A673 (cell line): ENCODE measurements around the gene NCAM2. TPM values are rescaled to one million over a fixed set of nuclear protein-coding genes. Genes with fewer than 3 reads are reported as not detected.

ENCODE experiments used
- BruUV-seq: library from RNA; stranded (reverse); fragments of 400-500 nt; replicated peaks from 2 replicates; lab custom pipeline; 2021; lab: Mats Ljungman, UMichigan
- CTCF ChIA-PET: fragments of 300-600 bp; sonication (Branson Sonifier 250); formaldehyde crosslinking; loops from one replicate; lab custom pipeline; 2022; ENCODE audit warnings: antibody characterized with exemption; lab: Charles Lee
- POLR2A ChIA-PET: fragments of 300-600 bp; sonication (Branson Sonifier 250); formaldehyde crosslinking; loops from one replicate; lab custom pipeline; 2022; ENCODE audit warnings: antibody characterized with exemption; ENCODE audit not compliant: low non-redundant PET; lab: Charles Lee
- DNase-seq: peaks from one replicate; pipeline ENCODE4 v3.0.0-alpha.2; 2015; ENCODE audit warnings: low spot score
- H3K27ac ChIP-seq: fragments of 200-600 bp; sonication (generic); 2 replicates; pipeline ENCODE4 v1.5.1; 2016; ENCODE audit warnings: mixed run types, low read depth, mild to moderate bottlenecking, mixed read lengths, antibody characterized with exemption, low read length; ENCODE audit not compliant: poor library complexity, severe bottlenecking
- H3K27me3 ChIP-seq: fragments of 200-600 bp; sonication (generic); replicated peaks from 2 replicates; pipeline ENCODE4 v1.6.1; 2017; ENCODE audit warnings: mixed run types, low read depth, mild to moderate bottlenecking, mixed read lengths, antibody characterized with exemption, low read length; ENCODE audit not compliant: insufficient read depth, poor library complexity
- H3K36me3 ChIP-seq: fragments of 200-600 bp; sonication (generic); 2 replicates; pipeline ENCODE4 v1.6.1; 2016; ENCODE audit warnings: mixed run types, mild to moderate bottlenecking, mixed read lengths, antibody characterized with exemption, low read length; ENCODE audit not compliant: insufficient read depth, poor library complexity, severe bottlenecking
- H3K4me1 ChIP-seq: fragments of 200-600 bp; sonication (generic); 2 replicates; pipeline ENCODE4 v1.6.1; 2017; ENCODE audit warnings: mixed run types, mild to moderate bottlenecking, mixed read lengths, antibody characterized with exemption, low read length; ENCODE audit not compliant: insufficient read depth, poor library complexity, severe bottlenecking
- H3K4me3 ChIP-seq: fragments of 200-600 bp; sonication (generic); 2 replicates; pipeline ENCODE4 v1.5.1; 2016; ENCODE audit warnings: low read depth, mixed run types, mild to moderate bottlenecking, mixed read lengths, low read length; ENCODE audit not compliant: poor library complexity, severe bottlenecking
- H3K9me3 ChIP-seq: fragments of 200-600 bp; sonication (generic); 2 replicates; pipeline ENCODE4 v1.6.1; 2016; ENCODE audit warnings: mixed run types, low read depth, mild to moderate bottlenecking, mixed read lengths, antibody characterized with exemption, low read length; ENCODE audit not compliant: poor library complexity, severe bottlenecking
- EZH2 ChIP-seq: fragments of 200-600 bp; sonication (generic); IDR thresholded peaks from 2 replicates; pipeline ENCODE4 v1.6.1; 2017; ENCODE audit warnings: borderline replicate concordance, low read depth, mild to moderate bottlenecking, mixed read lengths, antibody characterized with exemption, low read length; ENCODE audit not compliant: poor library complexity, severe bottlenecking
- intact Hi-C: fragments of 100-400 bp; cut with micrococcal nuclease; formaldehyde crosslinking; loops from one replicate; pipeline ENCODE4 v1.10.0; 2022; ENCODE audit not compliant: unreplicated experiment
- total RNA-seq: library from RNA; stranded (reverse); gene quantifications from 2 replicates; pipeline ENCODE4 v1.2.3, GENCODE V29; 2021
- TF ChIP-seq, protein P1 (sequence below): fragments of 300-800, 200-600 bp; sonication (generic); conservative IDR thresholded peaks from 2 replicates; pipeline ENCODE4 v1.5.1; 2017; ENCODE audit warnings: low read depth, mild to moderate bottlenecking, antibody characterized with exemption, low read length, moderate library complexity, mixed read lengths

The NCAM2 gene
- total RNA-seq, 1 experiment from 2014 or later: 38.2 TPM

DNA sequence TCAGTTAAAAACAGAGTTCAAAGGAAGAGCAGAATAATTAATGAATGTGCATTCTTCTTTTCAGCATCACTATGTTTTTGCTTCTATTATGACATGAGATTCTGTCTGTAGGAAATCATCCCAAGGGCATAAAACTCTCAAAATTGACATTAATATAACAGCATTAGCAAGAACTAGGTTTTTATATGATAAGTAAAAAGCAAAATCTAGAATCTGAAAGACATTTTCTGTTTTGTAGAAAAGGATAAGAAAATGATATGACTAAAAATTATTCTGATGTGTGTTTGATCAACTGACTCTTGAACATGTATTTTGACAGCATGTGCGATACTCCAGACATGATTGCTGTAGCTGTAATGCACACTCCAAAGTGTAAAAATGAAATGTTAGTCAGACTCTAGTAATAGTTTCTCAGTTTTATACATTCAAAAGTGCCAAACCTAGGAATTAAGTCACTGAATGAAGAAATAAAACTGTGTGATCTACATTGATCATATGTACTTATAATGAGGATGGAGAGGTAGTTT lies 197.3 kb downstream of the NCAM2 start:
- Histone ChIP-seq H3K36me3 (no peaks in the 10 kb centered on the region), H3K27ac (no peak overlapping the region), H3K4me1 (no peaks in the 10 kb centered on the region), H3K4me3 (no peak overlapping the region), H3K9me3 (no peaks in the 10 kb centered on the region), H3K27me3 (no peaks in the 10 kb centered on the region)
- TF ChIP-seq, protein P1, sequence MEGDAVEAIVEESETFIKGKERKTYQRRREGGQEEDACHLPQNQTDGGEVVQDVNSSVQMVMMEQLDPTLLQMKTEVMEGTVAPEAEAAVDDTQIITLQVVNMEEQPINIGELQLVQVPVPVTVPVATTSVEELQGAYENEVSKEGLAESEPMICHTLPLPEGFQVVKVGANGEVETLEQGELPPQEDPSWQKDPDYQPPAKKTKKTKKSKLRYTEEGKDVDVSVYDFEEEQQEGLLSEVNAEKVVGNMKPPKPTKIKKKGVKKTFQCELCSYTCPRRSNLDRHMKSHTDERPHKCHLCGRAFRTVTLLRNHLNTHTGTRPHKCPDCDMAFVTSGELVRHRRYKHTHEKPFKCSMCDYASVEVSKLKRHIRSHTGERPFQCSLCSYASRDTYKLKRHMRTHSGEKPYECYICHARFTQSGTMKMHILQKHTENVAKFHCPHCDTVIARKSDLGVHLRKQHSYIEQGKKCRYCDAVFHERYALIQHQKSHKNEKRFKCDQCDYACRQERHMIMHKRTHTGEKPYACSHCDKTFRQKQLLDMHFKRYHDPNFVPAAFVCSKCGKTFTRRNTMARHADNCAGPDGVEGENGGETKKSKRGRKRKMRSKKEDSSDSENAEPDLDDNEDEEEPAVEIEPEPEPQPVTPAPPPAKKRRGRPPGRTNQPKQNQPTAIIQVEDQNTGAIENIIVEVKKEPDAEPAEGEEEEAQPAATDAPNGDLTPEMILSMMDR: no peak
- no peak for TF ChIP-seq EZH2
- CTCF ChIA-PET: no interaction called here
- no TSS peak for BruUV-seq
- DNase-seq: no peak
- intact Hi-C loops: no loop called here
- POLR2A ChIA-PET: no interaction called here

DNA sequence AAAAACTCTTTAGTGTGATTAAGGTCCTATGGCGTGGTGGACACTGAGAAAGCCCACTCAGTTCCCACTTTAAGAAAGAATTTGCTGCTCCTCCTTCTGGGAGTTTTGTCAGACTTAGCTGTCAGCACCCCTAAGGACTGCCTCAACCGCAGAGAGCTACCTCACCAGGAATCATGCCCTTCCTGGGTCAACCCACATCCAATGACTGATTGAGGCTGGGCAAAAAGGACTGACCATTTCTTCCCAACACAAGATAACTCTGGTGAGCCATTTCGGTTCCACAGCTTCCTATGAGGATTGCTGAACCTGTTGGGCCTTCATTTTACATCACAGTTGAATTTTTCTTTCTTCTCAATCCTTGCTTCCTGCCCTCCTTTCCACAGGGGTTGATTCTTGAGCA lies 197.9 kb downstream of the NCAM2 start:
- TF ChIP-seq, protein P1: no peak
- TF ChIP-seq EZH2: no peak
- ChIA-PET POLR2A (no interaction called here), CTCF (no interaction called here)
- H3K27me3 ChIP-seq: no peaks in the 10 kb centered on the region
- no peak overlapping the region for H3K4me3 ChIP-seq
- no peaks in the 10 kb centered on the region for H3K36me3 ChIP-seq
- BruUV-seq: no TSS peak
- DNase-seq: no peak
- no peaks in the 10 kb centered on the region for H3K9me3 ChIP-seq
- peaks cover 2% of the 10 kb centered on the region for H3K4me1 ChIP-seq
- intact Hi-C loops: no loop called here
- H3K27ac ChIP-seq: no peak overlapping the region

DNA sequence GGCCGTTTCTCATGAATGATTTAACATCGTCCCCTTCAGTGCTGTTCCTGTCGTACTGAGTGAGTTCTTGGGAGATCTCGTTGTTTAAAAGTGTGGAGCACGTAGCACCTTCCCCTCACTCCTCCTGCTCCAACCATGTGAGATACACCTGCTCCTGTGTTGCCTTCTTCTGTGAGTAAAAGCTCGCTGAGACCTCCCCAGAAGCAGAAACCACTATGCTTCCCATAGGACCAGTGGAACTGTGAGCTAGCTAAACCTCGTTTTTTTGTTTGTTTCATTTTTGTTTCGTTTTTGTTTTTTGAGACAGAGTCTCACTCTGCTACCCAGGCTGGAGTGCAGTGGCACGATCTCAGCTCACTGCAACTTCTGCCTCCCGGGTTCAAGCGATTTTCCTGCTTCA lies 198.6 kb downstream of the NCAM2 start:
- TF ChIP-seq, protein P1: no peak
- TF ChIP-seq EZH2: no peak
- H3K9me3 ChIP-seq: no peaks in the 10 kb centered on the region
- no peaks in the 10 kb centered on the region for H3K27me3 ChIP-seq
- BruUV-seq: no TSS peak
- H3K36me3 ChIP-seq: no peaks in the 10 kb centered on the region
- DNase-seq: no peak
- CTCF ChIA-PET: no interaction called here
- H3K4me1 ChIP-seq: peaks cover 4% of the 10 kb centered on the region
- H3K4me3 ChIP-seq: no peak overlapping the region
- H3K27ac ChIP-seq: no peak overlapping the region
- POLR2A ChIA-PET: no interaction called here
- intact Hi-C loops: no loop called here
